Measurements from ENCODE around the gene SV2B. TPM values are rescaled to one million over a fixed set of nuclear protein-coding genes. Genes with fewer than 3 reads are reported as not detected.
"Not testable (repeated sequence)": the region's sequence is repeated elsewhere in the genome, so short reads cannot be mapped to it uniquely, and the experiment has no call there.

The SV2B gene
- polyA plus RNA-seq, 1 donor = 0.67 TPM

GRCh38 chr15:91316126-91316525 is 216.1 kb downstream of the SV2B start:
- DNase-seq = no peak

- DNase-seq = no peak
Measured at GRCh38 chr15:91318516-91318915, 218.5 kb downstream of the SV2B start.

- DNase-seq = no peak
Measured at GRCh38 chr15:91318931-91319330, 218.9 kb downstream of the SV2B start.

- DNase-seq = no peak
Measured at GRCh38 chr15:91319371-91320059, 219.5 kb downstream of the SV2B start.

GRCh38 chr15:91320101-91320500 is 220.0 kb downstream of the SV2B start:
- no peak for DNase-seq

- DNase-seq = no peak
Measured at GRCh38 chr15:91329914-91330313, 229.9 kb downstream of the SV2B start.

- DNase-seq = no peak
Measured at GRCh38 chr15:91331581-91331980, 231.5 kb downstream of the SV2B start.

GRCh38 chr15:91335702-91336101 is 235.6 kb downstream of the SV2B start:
- no peak for DNase-seq

- DNase-seq = no peak
Measured at GRCh38 chr15:91336687-91337086, 236.6 kb downstream of the SV2B start.

GRCh38 chr15:91338766-91339165 is 238.7 kb downstream of the SV2B start:
- DNase-seq = peak; percentile 76

GRCh38 chr15:91342097-91342496 is 242.0 kb downstream of the SV2B start:
- no peak for DNase-seq

- DNase-seq = not testable (repeated sequence)
Measured at GRCh38 chr15:91344912-91345311, 244.9 kb downstream of the SV2B start.

- DNase-seq = no peak
Measured at GRCh38 chr15:91345736-91346135, 245.7 kb downstream of the SV2B start.

GRCh38 chr15:91346259-91346658 is 246.2 kb downstream of the SV2B start:
- DNase-seq = no peak

GRCh38 chr15:91348752-91349500 is 248.9 kb downstream of the SV2B start:
- no peak for DNase-seq

Other genes starting within 250 kb of the SV2B start
- gene FURIN, start 231.7 kb upstream of the SV2B start, polyA plus RNA-seq (ENCODE audit: insufficient read length) = 36.5 TPM
- gene FES, start 215.8 kb upstream of the SV2B start, polyA plus RNA-seq (ENCODE audit: insufficient read length) = 13.1 TPM
- 52.7 TPM for gene MAN2A2, start 197.0 kb upstream of the SV2B start, polyA plus RNA-seq (ENCODE audit: insufficient read length)
- gene HDDC3, start 167.7 kb upstream of the SV2B start, polyA plus RNA-seq (ENCODE audit: insufficient read length) = 12.1 TPM
- 60.3 TPM for gene UNC45A, start 165.0 kb upstream of the SV2B start, polyA plus RNA-seq (ENCODE audit: insufficient read length)
- gene RCCD1, start 145.4 kb upstream of the SV2B start, polyA plus RNA-seq (ENCODE audit: insufficient read length) = 17.0 TPM
- gene PRC1, start 105.7 kb upstream of the SV2B start, polyA plus RNA-seq (ENCODE audit: insufficient read length) = 105 TPM
- gene VPS33B, start 77.7 kb upstream of the SV2B start, polyA plus RNA-seq (ENCODE audit: insufficient read length) = 20.9 TPM